GM12878 (cell line): ENCODE measurements around the gene RCOR1. TPM values are rescaled to one million over a fixed set of nuclear protein-coding genes. Genes with fewer than 3 reads are reported as not detected.

Source experiments
- ATAC-seq: fragments of 200-7000 bp; cut with Tn5 transposase; 3 replicates; pipeline ENCODE4 v1.9.1; 2020; ENCODE audit warnings: mild to moderate bottlenecking, moderate library complexity
- BruUV-seq: library from RNA; stranded (reverse); fragments of 400-500 nt; replicated peaks from 2 replicates; lab custom pipeline; 2021; lab: Mats Ljungman, UMichigan
- CTCF ChIA-PET: fragments of 300-600 bp; sonication (Branson Sonifier 250); formaldehyde crosslinking; extraction: SDS; loops from one replicate; lab custom pipeline; 2021; ENCODE audit warnings: inconsistent platforms; lab: Yijun Ruan, JAX
- POLR2A ChIA-PET: fragments of 350-600 bp; formaldehyde crosslinking; extraction: SDS; loops from one replicate; lab custom pipeline; 2021; ENCODE audit warnings: inconsistent platforms; lab: Charles Lee
- RAD21 ChIA-PET: fragments of 300-600 bp; sonication (Branson Sonifier 250); formaldehyde crosslinking; loops from one replicate; lab custom pipeline; 2023; ENCODE audit warnings: antibody characterized with exemption; ENCODE audit not compliant: unreplicated experiment; lab: Charles Lee
- SMC1A ChIA-PET: fragments of 300-600 bp; sonication (Branson Sonifier 250); formaldehyde crosslinking; loops from one replicate; lab custom pipeline; 2023; ENCODE audit not compliant: unreplicated experiment, uncharacterized antibody; lab: Charles Lee
- DNase-seq: peaks from one replicate; pipeline ENCODE4 v3.0.0-alpha.2; 2011; ENCODE audit warnings: low read depth, low spot score
- FAIRE-seq: peaks from 3 replicates; lab custom pipeline; 2011; peaks lifted over from hg19 to GRCh38; lab: Jason Lieb, UNC
- H2AFZ ChIP-seq: 2 replicates; pipeline ENCODE4 v1.6.0; 2011; ENCODE audit warnings: low read depth, low read length, control low read depth; ENCODE audit not compliant: control insufficient read depth
- H3K27ac ChIP-seq: 2 replicates; pipeline ENCODE4 v1.5.1; 2011; ENCODE audit warnings: control low read depth; ENCODE audit not compliant: control insufficient read depth, insufficient read depth
- H3K27me3 ChIP-seq, 2 experiments: replicated peaks in 1 of 2; 2 replicates each; pipeline versions ENCODE4 v1.6.0 to v1.6.1; 2011; ENCODE audit warnings: low read length in 1 of 2; ENCODE audit not compliant: control insufficient read depth in 2 of 2, insufficient read depth in 2 of 2
- H3K36me3 ChIP-seq, 2 experiments: 2 replicates each; pipeline ENCODE4 v1.5.1; 2011; ENCODE audit warnings: low read length in 1 of 2; ENCODE audit not compliant: control insufficient read depth in 2 of 2, insufficient read depth in 2 of 2
- H3K4me1 ChIP-seq: 2 replicates; pipeline ENCODE4 v1.6.1; 2011; ENCODE audit warnings: mild to moderate bottlenecking, low read length, moderate library complexity, mixed read lengths; ENCODE audit not compliant: control insufficient read depth, insufficient read depth
- H3K4me2 ChIP-seq: 2 replicates; pipeline ENCODE4 v1.6.0; 2011; ENCODE audit warnings: control low read depth; ENCODE audit not compliant: control insufficient read depth, insufficient read depth
- H3K4me3 ChIP-seq: fragments of 200-600 bp; sonication (generic); 2 replicates; pipeline ENCODE4 v1.5.1; 2016
- H3K79me2 ChIP-seq: 2 replicates; pipeline ENCODE4 v1.6.0; 2011; ENCODE audit warnings: low read length; ENCODE audit not compliant: control insufficient read depth, insufficient read depth
- H3K9ac ChIP-seq: 2 replicates; pipeline ENCODE4 v1.8.0; 2011; ENCODE audit warnings: low read length, control low read depth, mixed read lengths; ENCODE audit not compliant: control insufficient read depth, insufficient read depth
- H3K9me3 ChIP-seq: replicated peaks from 3 replicates; pipeline ENCODE4 v1.5.1; 2011; ENCODE audit warnings: mild to moderate bottlenecking, low read length; ENCODE audit not compliant: control insufficient read depth, insufficient read depth
- H4K20me1 ChIP-seq: 2 replicates; pipeline ENCODE4 v1.6.0; 2011; ENCODE audit not compliant: control insufficient read depth, insufficient read depth
- JUNB ChIP-seq: IDR thresholded peaks from 2 replicates; pipeline ENCODE4 v1.6.1; 2016; ENCODE audit warnings: antibody characterized with exemption, mild to moderate bottlenecking
- MEF2A ChIP-seq: IDR thresholded peaks from 2 replicates; pipeline ENCODE4 v1.6.1; 2011; ENCODE audit warnings: low read depth, mild to moderate bottlenecking, low read length, moderate library complexity; ENCODE audit not compliant: insufficient read depth
- NFIC ChIP-seq: IDR thresholded peaks from 2 replicates; pipeline ENCODE4 v1.6.1; 2012; ENCODE audit warnings: low read depth, mild to moderate bottlenecking, inconsistent platforms, low read length, moderate library complexity
- ZSCAN29 ChIP-seq: fragments of 450-650 bp; IDR thresholded peaks from 2 replicates; pipeline ENCODE4 v1.6.1; 2017; ENCODE audit warnings: mild to moderate bottlenecking, moderate library complexity
- WGBS: methylation state at CpG from one replicate; pipeline ENCODE4 v1.1.6; 2016; ENCODE audit warnings: low lambda C conversion rate; ENCODE audit not compliant: insufficient replicate concordance, insufficient coverage; ENCODE audit errors: missing lambda C conversion rate; 5-methylcytosine and 5-hydroxymethylcytosine counted together
- in situ Hi-C: fragments of 300-500 bp; cut with MboI; formaldehyde crosslinking; loops from 9 replicates; pipeline ENCODE4 v1.14.3; 2018; ENCODE audit warnings: mixed read lengths
- intact Hi-C: fragments of 100-400 bp; cut with micrococcal nuclease; formaldehyde crosslinking; loops from one replicate; pipeline ENCODE4 v1.14.2; 2022; ENCODE audit not compliant: unreplicated experiment
- polyA plus RNA-seq, 11 experiments: library from polyadenylated mRNA; depleted of rRNA in 4 of 11; unstranded in 6 of 11; stranded (reverse) in 5 of 11; fragments of >200 nt; fragmentation: Nextera tagmentation in 4 of 11; fragmentation: Illumina TruSeq in 1 of 11; extraction: Ambion mirVana in 4 of 11; extraction: Trizol in 1 of 11; gene quantifications; 1 replicate in 1 of 11; 2 replicates in 10 of 11; pipeline versions ENCODE4 v1.2.1 to v1.2.3, GENCODE V29; 2011 to 2016; ENCODE audit warnings: inconsistent platforms in 2 of 11, missing spikeins in 2 of 11, low read depth in 1 of 11
- total RNA-seq, 4 experiments: library from RNA; depleted of rRNA in 3 of 4; stranded (reverse); fragments of >200 nt in 3 of 4; fragmentation: Illumina TruSeq in 1 of 4; extraction: Trizol in 1 of 4; gene quantifications; 2 replicates each; pipeline versions ENCODE4 v1.2.1 to v1.2.3, GENCODE V29; 2013 to 2021
- TF ChIP-seq, protein P1 (sequence below): fragments of 450-650 bp; IDR thresholded peaks from 2 replicates; pipeline ENCODE4 v1.6.1; 2014; ENCODE audit warnings: mild to moderate bottlenecking

The RCOR1 gene
- total and polyA plus RNA-seq, 10 of the 15 experiments (the other 5 are each of a cell fraction or from before 2014, with no cell fraction given): 1.6 to 12.2 (median 4.4) TPM

GRCh38 chr14:102696856-102697495, 104.5 kb downstream of the RCOR1 start:
- intact Hi-C loops: loop anchor here (10.0 kb wide), 2 partner anchors 358 to 598 kb away; partner anchors contain the start of gene CDC42BPB
- no peaks in the 10 kb centered on the region for H4K20me1 ChIP-seq
- BruUV-seq: no TSS peak

More at GRCh38 chr14:102696856-102697495, 104.5 kb downstream of the RCOR1 start:
- H2AFZ ChIP-seq: no peak overlapping the region
- peaks cover 15% of the 10 kb centered on the region for H3K4me1 ChIP-seq
- in situ Hi-C loops: loop anchor here (5.0 kb wide), 1 partner anchor 215 kb away; no protein-coding TSS in a partner anchor
- ChIA-PET POLR2A (interaction anchor here (0.5 to 2.3 kb wide), 9 partner anchors 11 to 477 kb away, joined by 3 to 8 read pairs (median 5); no protein-coding TSS in a partner anchor), SMC1A (interaction anchor here (0.7 to 8.5 kb wide), 16 partner anchors 11 to 377 kb away, joined by 3 to 119 read pairs (median 10); no protein-coding TSS in a partner anchor)
- H3K4me2 ChIP-seq: peak overlapping the region; percentile 58
- peak overlapping the region; percentile 54 for H3K27ac ChIP-seq
- ATAC-seq (peak; percentile 50), DNase-seq (peak; percentile 24)
- no peak overlapping the region for H3K9ac ChIP-seq
- no peak for TF ChIP-seq MEF2A
- no peak for TF ChIP-seq ZSCAN29
- no peak for TF ChIP-seq JUNB
- 0 out of 2 replicates have a peak, but pooled peaks have one; percentile 2 for TF ChIP-seq NFIC
- TF ChIP-seq, protein P1, sequence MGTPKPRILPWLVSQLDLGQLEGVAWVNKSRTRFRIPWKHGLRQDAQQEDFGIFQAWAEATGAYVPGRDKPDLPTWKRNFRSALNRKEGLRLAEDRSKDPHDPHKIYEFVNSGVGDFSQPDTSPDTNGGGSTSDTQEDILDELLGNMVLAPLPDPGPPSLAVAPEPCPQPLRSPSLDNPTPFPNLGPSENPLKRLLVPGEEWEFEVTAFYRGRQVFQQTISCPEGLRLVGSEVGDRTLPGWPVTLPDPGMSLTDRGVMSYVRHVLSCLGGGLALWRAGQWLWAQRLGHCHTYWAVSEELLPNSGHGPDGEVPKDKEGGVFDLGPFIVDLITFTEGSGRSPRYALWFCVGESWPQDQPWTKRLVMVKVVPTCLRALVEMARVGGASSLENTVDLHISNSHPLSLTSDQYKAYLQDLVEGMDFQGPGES: no peak
- TF ChIP-seq, all 136 proteins: peak for 1
- peaks cover 32% of the 10 kb centered on the region for H3K79me2 ChIP-seq
- WGBS: 0% methylated on average over 3 of the region's 3 CpGs
- peak; percentile 62 for FAIRE-seq
- no peaks in the 10 kb centered on the region; the same call in 1 of the 3 replicates for H3K9me3 ChIP-seq
- H3K36me3 ChIP-seq: peaks cover 0 to 8% of the 10 kb centered on the region in 2 experiments; a peak in 1 of 4 replicates
- ChIA-PET RAD21 (interaction anchor here (0.7 to 6.2 kb wide), 20 partner anchors 12 to 404 kb away, joined by 3 to 104 read pairs (median 6); no protein-coding TSS in a partner anchor), CTCF (interaction anchor here (0.6 to 6.5 kb wide), 13 partner anchors 8 to 408 kb away, joined by 3 to 107 read pairs (median 20); no protein-coding TSS in a partner anchor)
- no peak overlapping the region for H3K4me3 ChIP-seq
- H3K27me3 ChIP-seq: no peaks in the 10 kb centered on the region
